Raji (cell line): ENCODE results near the gene TGFB1.
A peak's percentile ranks its signal among the peaks of the same experiment; 100 is the strongest.

Experiments used
- POLR2A ChIP-seq: IDR thresholded peaks from 2 replicates; pipeline ENCODE4 v1.6.1; 2011; ENCODE audit warnings: low read depth, low read length, control low read depth; ENCODE audit not compliant: insufficient read depth

TGFB1 gene

GRCh38 chr19:41353466-41354342 is at the start of gene TGFB1:
TGFB1 (minus strand) TSS chr19:41353922; CDS start chr19:41353044, 878 bp downstream.
- peak; percentile 79 for TF ChIP-seq POLR2A

- no peak for TF ChIP-seq POLR2A
Observed at GRCh38 chr19:41402010-41402409, 48.3 kb upstream of the TGFB1 start.

- no peak for TF ChIP-seq POLR2A
Observed at GRCh38 chr19:41401483-41401882, 47.8 kb upstream of the TGFB1 start.

GRCh38 chr19:41399525-41399924 is 45.8 kb upstream of the TGFB1 start:
- TF ChIP-seq POLR2A, result no peak

- TF ChIP-seq POLR2A, result no peak
Observed at GRCh38 chr19:41399091-41399490, 45.4 kb upstream of the TGFB1 start.

- TF ChIP-seq POLR2A, result no peak
Observed at GRCh38 chr19:41398598-41398997, 44.9 kb upstream of the TGFB1 start.

- TF ChIP-seq POLR2A, result no peak
Observed at GRCh38 chr19:41398050-41398418, 44.3 kb upstream of the TGFB1 start.

GRCh38 chr19:41397086-41398049 is 43.6 kb upstream of the TGFB1 start, which contains the start of the genes BCKDHA and EXOSC5:
BCKDHA (plus strand) TSS chr19:41397818; CDS start chr19:41397828, 10 bp downstream.
EXOSC5 (minus strand) TSS chr19:41397359; CDS start chr19:41397328, 31 bp downstream.
- peak; percentile 70 for TF ChIP-seq POLR2A

GRCh38 chr19:41395355-41395754 is 41.6 kb upstream of the TGFB1 start:
- no peak for TF ChIP-seq POLR2A

GRCh38 chr19:41392775-41393174 is 39.1 kb upstream of the TGFB1 start:
- no peak for TF ChIP-seq POLR2A

GRCh38 chr19:41391618-41392017 is 37.9 kb upstream of the TGFB1 start:
- TF ChIP-seq POLR2A, result no peak

- TF ChIP-seq POLR2A, result no peak
Observed at GRCh38 chr19:41386442-41386841, 32.7 kb upstream of the TGFB1 start.

- no peak for TF ChIP-seq POLR2A
Observed at GRCh38 chr19:41384351-41384750, 30.6 kb upstream of the TGFB1 start.

- no peak for TF ChIP-seq POLR2A
Observed at GRCh38 chr19:41377977-41378709, 24.4 kb upstream of the TGFB1 start.

- TF ChIP-seq POLR2A, result no peak
Observed at GRCh38 chr19:41376998-41377365, 23.3 kb upstream of the TGFB1 start.
